Stimulated activated CD4-positive, alpha-beta T cell treated with anti-CD3 and anti-CD28 coated beads, Interleukin-1b, Interleukin-23, amount 100 ng/mL, for 1 hour (primary cell): ENCODE measurements around the gene TERB2.
"Not testable (repeated sequence)": the region's sequence is repeated elsewhere in the genome, so short reads cannot be mapped to it uniquely, and the experiment has no call there.

Experiments used
- DNase-seq, 2 donors: peaks; one replicate each; pipeline ENCODE4 v3.0.0-alpha.2; 2020; ENCODE audit warnings: low read depth in 2 of 2

The TERB2 gene, protein sequence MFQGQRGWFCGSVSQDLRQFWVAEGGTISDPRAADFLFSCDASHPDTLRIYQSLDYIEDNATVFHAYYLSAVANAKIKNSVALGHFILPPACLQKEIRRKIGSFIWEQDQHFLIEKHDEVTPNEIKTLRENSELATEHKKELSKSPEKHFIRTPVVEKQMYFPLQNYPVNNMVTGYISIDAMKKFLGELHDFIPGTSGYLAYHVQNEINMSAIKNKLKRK

DNA sequence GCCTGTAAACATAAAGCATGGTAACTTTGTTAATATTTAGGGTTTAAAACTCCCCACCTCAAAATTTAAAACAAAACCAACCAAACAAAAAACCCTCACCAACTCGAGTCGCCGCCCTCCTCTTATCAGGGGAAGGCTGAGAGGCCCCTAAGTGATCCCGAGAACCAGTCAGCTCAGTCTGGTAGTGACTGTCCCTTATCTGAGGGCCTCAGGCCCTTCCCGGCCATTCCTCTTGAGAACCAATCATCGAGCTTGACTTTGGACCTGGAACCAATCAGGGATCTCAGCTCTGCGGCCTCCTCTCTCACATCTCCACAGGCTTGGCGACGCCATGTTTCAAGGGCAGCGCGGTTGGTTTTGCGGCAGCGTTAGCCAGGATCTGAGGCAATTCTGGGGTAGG is at the start of gene TERB2:
Gene TERB2, plus strand, starts transcription at position 300 of the 400 bp plus-strand sequence. Its CDS starts 32 bp downstream, at position 332.
- DNase-seq: no peak

DNA sequence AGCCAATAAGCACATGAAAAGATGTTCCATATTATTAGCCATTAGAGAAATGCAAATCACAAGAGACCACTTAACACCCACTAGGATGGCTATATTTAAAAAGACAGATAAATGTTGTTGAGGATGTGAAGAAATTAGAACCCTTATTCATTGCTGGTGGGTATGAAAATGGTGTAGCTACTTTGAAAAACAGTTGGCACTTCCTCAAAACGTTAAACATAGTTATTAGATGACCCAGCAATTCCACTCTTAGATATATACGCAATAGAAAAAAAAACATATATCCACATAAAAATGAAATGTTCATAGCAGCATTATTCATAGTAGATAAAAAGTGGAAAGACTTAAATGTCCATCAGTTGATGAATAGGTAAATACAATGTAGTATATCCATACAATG is 47.1 kb upstream of the TERB2 start:
- DNase-seq: no peak

DNA sequence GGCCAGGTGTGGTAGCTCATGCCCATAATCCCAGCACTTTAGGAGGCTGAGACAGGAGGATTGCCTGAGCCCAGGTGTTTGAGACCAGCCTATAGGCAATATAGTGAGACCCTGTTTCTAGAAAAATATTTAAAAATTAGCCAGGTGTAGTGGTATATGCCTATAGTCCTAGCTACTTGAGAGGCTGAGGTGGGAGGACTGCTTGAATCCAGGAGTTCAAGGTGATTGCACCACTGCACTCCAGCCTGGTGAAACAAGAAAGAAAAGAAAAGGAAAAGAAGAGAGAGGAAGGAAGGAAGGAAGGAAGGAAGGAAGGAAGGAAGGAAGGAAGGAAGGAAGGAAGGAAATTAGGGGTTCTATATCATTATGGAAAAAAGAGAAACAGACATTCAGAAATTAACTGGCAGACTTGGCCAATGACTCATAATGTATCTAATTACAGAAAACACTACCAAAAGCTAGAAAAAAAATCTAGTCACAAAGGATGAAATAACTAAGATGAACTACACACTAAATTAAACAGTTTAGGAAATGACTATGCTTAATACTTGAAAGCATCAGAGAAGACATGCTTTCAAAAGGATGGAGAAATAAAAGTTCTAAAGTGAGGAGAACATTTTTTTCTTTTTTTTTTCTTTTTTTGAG is 45.4 kb upstream of the TERB2 start:
- no peak for DNase-seq

DNA sequence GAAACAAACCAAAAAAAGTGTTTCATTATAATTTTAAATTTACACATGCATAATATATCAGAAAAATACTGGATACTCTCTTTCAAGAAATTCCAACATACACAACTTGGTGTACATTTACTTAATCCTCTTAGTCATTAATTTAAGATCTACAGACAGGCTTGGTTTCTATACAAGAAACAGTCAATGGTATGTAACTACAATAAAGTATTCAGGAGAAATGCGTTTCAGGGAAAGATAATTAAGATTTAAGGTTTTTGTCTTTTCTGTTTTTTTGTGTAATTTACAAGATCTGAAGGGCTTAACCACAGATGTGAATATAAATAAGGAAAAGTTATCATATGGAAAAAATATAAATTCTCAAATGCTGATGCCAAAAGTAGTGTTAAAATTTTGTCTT is 44.3 kb upstream of the TERB2 start:
- DNase-seq: not testable (repeated sequence)

DNA sequence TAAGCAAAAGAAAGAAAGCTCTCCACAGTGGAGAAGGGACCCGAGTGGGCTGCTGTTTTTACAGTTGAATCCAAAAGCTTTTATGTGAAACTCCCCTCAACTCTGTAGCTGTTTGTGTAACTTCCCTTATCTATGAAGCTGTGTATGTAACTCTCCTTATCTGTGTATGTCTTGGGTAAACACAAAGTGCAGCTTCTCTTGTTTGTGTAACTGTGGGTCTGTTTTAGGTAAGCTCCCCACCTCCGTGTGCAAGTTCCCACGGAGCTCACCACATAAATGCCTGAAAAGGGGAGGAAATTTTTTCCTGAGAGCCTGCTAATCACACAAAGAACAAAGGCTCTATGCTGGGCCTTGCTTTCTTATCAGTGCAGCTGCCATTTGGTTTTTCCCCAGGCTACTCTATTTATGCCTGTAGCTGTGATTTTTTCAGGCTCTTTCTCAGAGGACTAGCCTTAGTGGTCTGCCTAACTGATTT is 43.5 kb upstream of the TERB2 start:
- not testable (repeated sequence) for DNase-seq

DNA sequence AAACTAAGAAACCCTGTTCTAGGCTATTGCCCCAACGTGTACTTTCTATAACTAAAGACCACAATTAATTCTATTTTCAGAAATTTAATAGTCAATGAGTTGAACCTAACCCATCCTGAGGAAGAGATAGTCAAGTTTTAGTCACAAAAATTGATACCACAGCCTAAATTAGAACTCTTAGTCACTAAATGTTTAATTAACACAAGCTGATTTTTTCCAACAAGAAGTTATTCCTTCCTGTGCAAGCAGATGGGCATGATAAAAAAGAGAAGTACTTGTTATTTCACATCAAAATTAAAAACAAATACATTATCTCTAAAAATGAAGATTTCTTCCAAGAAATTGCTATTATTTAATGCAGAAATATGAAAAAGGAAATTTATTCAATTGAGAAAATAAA is 38.4 kb upstream of the TERB2 start:
- DNase-seq: no peak

DNA sequence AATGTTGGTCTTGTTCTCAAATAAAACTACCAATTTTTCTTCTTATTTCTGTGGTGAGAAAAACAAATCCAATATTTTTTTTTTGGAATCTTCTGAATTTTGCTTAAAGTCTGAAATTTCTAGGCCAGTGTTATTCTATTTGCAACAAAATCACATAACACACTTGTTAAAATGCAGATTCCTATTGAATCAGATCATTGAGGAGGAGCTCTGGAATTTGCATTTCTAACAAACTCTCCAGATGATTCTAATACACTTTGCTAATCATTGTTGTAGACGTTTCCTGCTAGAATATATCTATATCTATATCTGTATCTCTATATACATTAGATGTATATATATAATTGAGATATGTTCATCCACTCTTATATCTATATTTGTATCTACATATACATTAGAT is 27.8 kb upstream of the TERB2 start:
- not testable (repeated sequence) for DNase-seq

DNA sequence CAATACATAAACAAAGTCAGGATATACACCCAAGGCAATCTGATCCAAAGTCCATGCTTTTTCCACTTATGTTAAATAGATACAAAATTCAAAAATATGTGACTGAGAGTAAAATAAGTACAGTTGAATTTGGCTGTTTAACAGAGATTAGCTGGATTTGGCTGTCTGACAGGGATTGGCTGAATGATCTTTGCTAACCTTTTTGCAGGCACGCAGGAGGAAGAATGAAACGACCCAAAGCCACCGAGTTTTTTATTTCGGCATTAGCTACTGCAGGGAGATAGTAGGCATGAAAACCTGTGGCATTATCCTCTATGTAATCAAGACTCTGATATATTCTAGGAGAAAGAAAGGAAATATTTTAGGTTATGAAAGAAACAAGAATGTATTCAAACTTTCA is 26.2 kb upstream of the TERB2 start:
- DNase-seq: not testable (repeated sequence)

DNA sequence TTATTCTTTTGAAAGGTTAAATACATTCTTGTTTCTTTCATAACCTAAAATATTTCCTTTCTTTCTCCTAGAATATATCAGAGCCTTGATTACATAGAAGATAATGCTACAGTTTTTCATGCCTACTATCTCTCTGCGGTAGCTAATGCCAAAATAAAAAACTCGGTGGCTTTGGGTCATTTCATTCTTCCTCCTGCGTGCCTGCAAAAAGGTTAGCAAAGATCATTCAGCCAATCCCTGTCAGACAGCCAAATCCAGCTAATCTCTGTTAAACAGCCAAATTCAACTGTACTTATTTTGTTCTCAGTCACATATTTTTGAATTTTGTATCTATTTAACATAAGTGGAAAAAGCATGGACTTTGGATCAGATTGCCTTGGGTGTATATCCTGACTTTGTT is 1.8 kb downstream of the TERB2 start:
- not testable (repeated sequence) for DNase-seq

DNA sequence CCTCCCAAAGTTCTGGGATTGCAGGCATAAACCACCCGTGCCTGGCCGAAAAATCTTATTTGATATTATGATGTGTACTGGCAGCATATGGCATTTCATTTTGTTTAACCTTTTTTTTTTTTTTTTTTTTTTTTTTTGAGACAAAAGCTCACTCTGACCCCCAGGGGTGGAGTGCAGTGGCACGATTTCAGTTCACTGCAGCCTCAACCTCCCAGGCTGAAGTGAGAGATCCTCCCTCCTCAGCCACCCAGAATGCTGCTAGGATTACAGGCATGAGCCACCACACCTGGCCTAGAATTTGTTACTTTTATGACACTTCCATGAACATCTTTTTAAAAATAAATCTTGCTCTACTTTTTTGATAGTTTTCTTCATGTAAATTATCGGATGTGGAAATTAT is 12.0 kb downstream of the TERB2 start:
- DNase-seq: no peak

DNA sequence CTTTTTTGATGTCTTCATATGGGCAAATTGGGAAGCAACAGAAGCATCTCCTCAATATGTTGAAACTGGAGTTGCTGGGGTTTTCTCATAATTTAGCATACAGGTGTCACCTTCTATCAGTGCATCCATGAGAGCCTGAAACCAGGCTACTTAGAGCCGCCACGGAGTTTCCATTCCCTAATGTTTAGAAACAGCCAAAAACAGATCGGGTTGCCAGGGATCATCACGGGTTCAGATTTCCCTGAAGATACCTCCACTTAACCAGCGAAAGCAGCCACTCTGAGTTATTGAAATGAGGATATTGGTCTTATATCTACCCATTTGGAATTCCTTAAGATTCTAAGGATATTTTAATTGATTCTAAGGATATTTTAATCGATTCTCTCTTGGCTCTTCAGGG is 14.5 kb downstream of the TERB2 start:
- no peak for DNase-seq

DNA sequence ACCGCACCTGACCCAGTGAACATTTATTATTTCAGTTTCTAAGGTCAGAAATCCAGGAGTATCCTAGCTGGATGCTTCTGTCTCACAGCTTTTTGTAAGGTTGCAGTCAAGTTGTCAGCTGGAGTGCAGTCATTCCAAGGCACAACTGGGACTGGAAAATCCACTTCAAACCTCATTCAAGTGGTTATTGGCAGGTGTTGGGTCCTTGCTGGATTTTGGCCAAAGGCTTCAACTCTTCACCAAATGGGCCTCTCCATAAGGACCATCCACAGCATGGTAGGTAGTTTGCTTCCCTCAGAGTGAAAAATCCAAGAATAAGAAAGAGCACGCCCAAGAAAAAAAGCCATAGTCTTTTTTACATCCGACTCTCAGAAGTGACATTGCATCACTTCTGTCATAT is 19.7 kb downstream of the TERB2 start:
- not testable (repeated sequence) for DNase-seq

DNA sequence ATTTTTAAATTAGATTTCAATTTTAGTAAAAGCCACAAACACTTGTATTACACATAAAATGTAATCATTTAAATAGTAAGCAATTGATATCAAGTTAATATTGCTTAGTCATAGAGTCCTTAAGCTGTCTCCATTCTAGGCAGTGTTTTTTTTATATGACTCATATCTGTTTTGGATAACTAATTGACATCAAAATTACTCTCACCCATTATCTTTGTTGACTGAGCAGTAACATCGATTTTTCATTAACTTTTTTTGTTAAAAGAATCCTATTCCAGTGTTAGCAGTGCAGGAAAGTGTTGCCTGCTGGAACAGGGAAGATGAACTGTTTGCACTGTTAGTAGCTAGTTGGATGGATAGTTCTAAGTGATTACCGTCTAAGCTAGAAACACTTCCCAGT is 21.3 kb downstream of the TERB2 start:
- not testable (repeated sequence) for DNase-seq

DNA sequence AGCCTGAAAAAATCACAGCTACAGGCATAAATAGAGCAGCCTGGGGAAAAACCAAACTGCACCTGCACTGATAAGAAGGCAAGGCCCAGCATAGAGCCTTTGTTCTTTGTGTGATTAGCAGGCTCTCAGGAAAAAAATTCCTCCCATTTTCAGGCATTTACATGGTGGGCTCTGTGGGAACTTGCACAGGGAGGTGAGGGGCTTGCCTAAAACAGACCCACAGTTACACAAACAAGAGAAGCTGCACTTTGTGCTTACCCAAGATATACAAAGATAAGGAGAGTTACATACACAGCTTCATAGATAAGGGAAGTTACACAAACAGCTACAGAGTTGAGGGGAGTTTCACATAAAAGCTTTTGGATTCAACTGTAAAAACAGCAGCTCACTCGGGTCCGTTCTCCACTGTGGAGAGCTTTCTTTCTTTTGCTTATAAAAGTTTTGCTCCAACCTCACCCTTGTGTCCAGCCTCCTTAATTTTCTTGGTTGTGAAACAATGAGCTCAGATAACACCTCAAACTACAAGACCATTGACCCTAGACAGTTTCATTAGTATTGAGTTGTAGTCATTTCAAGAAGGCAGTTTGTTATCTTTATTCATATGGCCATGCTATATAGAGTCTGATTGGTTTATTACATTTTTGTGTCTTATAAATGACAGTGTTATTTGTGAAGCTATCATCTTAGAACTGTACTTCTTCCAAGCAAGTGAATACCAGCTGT is 23.3 kb downstream of the TERB2 start:
- DNase-seq: not testable (repeated sequence)

DNA sequence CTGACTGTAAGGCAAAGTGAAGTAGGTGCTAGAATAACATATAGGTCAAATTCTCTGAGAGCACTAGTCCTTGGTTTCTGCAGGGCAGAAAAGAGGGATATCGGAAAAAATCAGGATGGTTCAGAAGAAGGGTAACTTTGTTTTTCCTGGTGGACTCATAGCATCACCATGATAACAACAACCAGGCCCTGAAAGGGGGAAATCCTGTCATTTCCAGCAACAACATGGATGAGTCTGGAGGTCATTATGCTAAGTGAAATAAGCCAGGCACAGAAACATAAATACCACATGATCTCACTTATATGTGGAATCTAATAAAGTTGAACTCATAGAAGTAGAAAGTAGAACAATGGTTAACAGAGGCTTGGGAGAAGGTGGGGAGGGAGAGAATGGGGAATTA is 27.7 kb downstream of the TERB2 start:
- DNase-seq: not testable (repeated sequence)

DNA sequence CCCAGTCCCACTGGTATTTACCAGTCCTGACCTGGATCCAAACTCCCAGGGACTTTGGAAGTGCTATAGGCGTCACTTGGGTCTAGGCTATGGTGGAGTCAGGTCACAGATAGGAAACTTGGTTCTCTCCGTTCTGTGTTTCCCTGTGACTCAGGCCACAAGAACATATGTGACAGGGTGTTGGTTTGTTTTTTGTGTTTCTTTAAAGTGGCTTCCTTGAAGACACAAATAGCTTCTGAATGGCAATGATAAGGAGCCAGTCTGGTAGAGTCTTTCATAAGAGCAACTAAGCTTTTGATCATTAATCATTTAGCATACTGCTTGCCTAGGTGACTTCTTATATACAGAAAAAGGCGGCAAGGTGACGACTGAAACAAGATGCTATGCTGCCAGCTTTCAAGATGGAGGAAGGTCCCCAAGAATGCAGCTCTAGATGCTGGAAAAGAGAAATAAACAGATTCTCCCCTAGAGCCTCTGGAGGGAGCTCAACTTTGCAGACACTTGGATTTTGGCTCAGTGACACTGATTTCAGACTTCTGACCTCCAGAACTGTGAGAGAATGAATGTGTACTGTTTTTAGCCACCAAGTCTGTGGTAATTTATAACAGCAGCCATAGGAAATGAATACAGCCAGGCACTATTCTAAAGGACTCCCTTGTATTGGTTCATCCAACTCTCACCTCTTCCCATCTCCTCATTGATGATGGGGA is 30.0 kb downstream of the TERB2 start:
- not testable (repeated sequence) for DNase-seq

DNA sequence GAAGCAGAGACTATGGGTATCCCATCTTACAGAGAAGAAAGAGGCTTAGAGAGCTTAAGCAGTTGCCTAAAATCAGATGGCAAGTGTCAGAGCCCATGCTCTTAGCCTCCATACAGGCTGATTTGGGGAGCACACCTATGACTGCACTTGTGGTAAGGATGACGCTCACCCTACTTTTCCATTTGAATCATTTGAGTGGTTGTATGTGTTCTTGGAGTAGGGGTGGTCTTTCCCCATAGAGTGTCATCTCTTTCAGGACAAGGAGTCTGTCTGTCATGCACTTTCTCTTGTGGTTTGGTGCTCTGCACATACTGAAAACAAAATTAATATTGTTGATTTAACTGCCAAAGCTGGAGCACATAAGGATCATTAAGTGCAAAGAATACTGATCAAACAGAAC is 31.2 kb downstream of the TERB2 start:
- not testable (repeated sequence) for DNase-seq

DNA sequence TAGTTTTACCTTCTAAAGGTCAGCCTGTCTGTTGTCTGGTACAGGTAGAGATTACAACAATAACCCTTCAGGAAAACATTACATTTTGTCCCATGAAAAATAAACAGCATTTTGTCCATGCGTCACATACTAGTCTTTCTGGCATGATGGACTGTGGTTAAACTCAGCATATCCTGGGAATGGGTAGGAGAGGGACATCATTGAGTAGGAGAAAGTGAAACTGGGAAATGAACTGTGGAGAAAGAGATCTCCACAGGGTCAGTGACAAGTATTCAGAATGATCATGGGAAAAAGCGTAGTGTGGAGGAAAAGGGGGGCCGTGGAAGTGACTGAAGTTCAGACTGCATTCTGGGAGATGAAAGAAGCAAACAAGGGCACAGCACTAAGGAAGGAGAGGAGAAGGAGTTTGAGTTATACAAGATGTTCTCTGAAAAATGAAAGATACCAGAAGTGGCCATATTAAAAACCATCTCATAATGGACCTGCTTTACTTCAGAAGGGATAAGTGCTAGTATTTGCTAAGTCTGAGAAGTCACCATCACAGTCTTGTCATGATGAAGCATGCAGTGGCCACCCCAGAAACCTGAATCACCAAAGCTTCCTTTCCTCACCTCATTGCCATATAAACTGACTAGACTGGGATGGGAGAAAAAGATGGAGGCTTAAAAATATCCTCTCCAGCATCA is 31.8 kb downstream of the TERB2 start:
- not testable (repeated sequence) for DNase-seq

DNA sequence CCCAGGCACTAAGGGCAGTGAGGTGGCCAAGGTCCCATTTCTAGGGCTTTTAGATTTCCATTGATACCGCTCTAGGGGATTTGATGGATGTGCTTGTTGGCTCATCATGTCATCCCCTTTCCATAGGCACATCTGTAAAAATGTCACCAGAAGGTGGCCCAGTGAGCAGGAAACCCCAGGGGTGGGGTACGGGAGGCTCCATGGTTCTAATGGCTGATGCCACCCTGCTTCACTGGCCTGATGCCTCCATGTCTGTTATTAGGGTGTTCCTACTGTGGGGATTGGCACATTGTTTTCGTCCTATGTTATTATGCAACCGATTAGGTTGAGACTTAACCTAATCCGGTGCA is 32.4 kb downstream of the TERB2 start:
- not testable (repeated sequence) for DNase-seq

DNA sequence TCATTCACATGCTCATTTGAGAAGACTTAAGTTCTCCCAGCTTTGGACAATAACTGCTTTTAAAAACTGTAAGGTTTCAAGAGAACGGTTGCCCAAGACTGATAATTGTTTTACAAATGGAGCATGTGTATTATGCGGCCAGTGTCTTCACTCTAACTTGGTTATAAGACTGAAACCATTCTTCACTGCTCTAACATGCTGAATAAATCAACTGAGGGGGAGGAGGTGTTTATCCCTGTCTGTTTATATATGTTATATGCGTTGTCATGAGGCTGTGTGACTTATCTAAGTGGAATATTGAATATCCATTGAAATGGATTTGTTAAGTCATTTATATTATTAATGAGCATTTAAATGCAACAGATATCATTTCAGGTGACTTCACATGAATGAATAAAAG is 41.1 kb downstream of the TERB2 start:
- DNase-seq: not testable (repeated sequence)

DNA sequence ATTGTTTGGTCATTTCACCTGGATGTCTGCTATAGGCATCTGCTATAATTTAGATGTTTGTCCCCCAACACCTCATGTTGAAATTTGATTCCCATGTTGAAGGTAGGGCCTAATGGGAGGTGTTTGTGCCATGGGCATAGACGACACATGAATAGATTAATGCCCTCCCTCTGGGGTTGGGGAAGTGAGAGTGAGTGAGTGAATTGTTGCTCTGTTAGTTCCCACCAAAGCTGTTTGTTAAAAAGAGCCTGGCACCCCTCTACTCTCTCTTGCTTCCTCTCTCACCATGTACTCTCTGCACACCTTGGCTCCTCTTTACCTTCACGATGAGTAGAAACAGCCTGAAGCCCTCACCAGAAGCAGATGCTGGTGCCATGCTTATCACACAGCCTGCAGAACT is 42.6 kb downstream of the TERB2 start:
- DNase-seq: no peak

DNA sequence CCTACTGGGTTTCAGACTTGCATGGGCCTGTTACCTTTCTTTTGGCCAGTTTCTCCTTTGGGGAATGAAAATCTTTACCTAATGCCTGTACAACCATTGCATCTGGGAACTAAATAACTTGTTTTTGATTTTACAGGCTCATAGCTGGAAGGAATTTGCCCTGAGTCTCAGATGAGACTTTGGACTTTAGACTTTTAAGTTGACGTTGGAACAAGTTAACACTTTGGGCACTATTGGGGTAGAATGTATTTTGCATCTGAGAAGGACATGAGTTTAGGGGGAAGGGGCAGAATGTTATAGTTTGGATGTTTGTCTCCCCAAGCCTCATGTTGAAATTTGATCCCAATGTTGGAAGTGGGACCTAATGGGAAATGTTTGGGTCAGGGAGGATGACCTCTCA is 44.7 kb downstream of the TERB2 start:
- not testable (repeated sequence) for DNase-seq
